WERI-Rb-1 (cell line): ENCODE measurements around the gene SNF8.
A peak's percentile ranks its signal among the peaks of the same experiment; 100 is the strongest.

Experiments
- DNase-seq: peaks from one replicate; pipeline ENCODE4 v3.0.0-alpha.2; 2020
- H3K27ac ChIP-seq: fragments of 250-450 bp; sonication (Bioruptor Pico); 2 replicates; pipeline ENCODE4 v1.5.1; 2020; ENCODE audit warnings: mild to moderate bottlenecking, moderate library complexity
- H3K27me3 ChIP-seq: fragments of 250-450 bp; sonication (Bioruptor Pico); 2 replicates; pipeline ENCODE4 v1.5.1; 2021; ENCODE audit warnings: mild to moderate bottlenecking, low read depth, moderate library complexity; ENCODE audit not compliant: insufficient read depth, severe bottlenecking
- H3K36me3 ChIP-seq: fragments of 250-450 bp; sonication (Bioruptor Pico); 2 replicates; pipeline ENCODE4 v1.5.1; 2020; ENCODE audit warnings: mild to moderate bottlenecking, moderate library complexity
- H3K4me3 ChIP-seq: 2 replicates; pipeline ENCODE4 v1.5.1; 2011; ENCODE audit warnings: low read depth, mild to moderate bottlenecking, control low read depth, low read length
- H3K9me3 ChIP-seq: fragments of 250-450 bp; sonication (Bioruptor Pico); 2 replicates; pipeline ENCODE4 v1.5.1; 2021; ENCODE audit warnings: mild to moderate bottlenecking, moderate library complexity; ENCODE audit not compliant: severe bottlenecking
- TF ChIP-seq, protein P1 (sequence below): IDR thresholded peaks from 2 replicates; pipeline ENCODE4 v1.5.1; 2011; ENCODE audit warnings: low read depth, mild to moderate bottlenecking, control low read depth, inconsistent platforms, low read length

SNF8 gene

GRCh38 chr17:48970224-48970623 lies 25.6 kb upstream of the SNF8 start:
- TF ChIP-seq, protein P1, sequence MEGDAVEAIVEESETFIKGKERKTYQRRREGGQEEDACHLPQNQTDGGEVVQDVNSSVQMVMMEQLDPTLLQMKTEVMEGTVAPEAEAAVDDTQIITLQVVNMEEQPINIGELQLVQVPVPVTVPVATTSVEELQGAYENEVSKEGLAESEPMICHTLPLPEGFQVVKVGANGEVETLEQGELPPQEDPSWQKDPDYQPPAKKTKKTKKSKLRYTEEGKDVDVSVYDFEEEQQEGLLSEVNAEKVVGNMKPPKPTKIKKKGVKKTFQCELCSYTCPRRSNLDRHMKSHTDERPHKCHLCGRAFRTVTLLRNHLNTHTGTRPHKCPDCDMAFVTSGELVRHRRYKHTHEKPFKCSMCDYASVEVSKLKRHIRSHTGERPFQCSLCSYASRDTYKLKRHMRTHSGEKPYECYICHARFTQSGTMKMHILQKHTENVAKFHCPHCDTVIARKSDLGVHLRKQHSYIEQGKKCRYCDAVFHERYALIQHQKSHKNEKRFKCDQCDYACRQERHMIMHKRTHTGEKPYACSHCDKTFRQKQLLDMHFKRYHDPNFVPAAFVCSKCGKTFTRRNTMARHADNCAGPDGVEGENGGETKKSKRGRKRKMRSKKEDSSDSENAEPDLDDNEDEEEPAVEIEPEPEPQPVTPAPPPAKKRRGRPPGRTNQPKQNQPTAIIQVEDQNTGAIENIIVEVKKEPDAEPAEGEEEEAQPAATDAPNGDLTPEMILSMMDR = no peak
- Histone ChIP-seq H3K27ac (peak overlapping the region; percentile 94), H3K9me3 (no peaks in the 10 kb centered on the region), H3K4me3 (no peak overlapping the region), H3K36me3 (no peaks in the 10 kb centered on the region), H3K27me3 (no peaks in the 10 kb centered on the region)
- peak; percentile 53 for DNase-seq

DNA sequence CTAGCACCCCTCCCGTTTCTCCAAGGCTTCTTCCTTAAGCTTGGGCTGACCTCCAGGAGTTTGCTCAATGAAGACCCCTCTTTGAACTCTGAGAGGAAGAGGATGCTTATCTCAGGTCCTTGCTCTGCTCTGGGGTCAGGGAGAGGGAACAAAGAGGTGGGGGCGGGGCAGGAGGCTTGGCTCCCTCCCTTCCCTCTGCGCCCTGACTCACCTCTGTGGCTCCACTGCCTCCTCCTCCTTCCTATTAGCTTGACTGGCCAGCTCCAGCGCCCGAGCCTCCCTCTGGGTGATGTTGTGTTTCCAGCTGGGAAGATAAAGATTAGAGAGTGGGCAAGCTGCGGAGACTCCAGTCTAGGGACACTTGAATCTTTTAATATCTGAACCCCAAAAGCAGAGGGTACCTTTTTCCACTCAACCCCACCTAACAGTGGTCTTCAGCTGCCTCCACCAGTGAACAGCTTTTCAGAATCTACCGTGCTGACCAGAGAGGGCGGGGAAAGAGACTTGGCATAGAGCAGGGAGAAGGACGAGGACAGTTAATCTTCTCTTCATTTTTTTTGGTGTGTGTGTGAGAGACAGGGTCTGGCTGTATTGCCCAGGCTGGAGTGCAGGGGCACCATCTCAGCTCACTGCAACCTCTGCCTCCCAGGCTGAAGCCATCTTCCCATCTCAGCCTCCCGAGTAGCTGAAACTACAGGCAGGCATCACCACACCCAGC lies 17.0 kb upstream of the SNF8 start:
- peak overlapping the region; percentile 31 for H3K4me3 ChIP-seq
- no peaks in the 10 kb centered on the region for H3K9me3 ChIP-seq
- peak overlapping the region; percentile 74 for H3K27ac ChIP-seq
- H3K27me3 ChIP-seq = no peaks in the 10 kb centered on the region
- peak; percentile 89 for DNase-seq
- no peaks in the 10 kb centered on the region for H3K36me3 ChIP-seq
- TF ChIP-seq, protein P1 = no peak

DNA sequence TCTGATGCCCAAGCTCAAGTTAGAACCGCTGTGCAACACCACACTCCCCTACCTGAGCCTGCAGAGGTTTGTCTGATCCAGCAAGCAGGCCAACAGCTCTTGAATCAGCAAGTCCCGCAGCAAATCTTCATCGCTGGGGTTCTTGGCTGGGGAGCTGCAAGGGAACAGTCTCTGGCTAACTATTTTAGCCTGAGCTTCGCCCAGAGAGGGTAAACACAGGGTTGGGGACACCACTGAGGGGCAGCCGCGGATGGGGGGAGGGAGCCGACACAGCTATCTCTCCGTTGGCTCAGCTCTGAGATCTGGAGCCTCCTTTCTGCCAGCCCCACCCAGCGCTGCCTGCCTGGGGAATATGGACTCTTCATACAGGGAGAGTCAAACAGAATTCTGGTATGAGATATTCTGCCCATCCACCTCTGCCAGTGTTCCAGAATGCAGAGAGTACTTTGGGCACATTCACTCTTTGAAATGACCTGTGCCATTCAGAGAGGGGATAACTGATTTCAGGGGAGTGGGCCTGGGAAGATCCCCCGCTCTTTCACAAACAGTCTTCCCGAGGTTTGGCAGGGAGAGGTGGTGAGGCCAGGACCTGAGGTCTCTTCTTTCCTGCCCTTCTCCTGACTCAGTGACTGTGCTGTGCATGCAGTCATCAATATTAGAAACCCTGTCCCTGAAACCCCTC lies 16.3 kb upstream of the SNF8 start:
- Histone ChIP-seq H3K9me3 (no peaks in the 10 kb centered on the region), H3K36me3 (no peaks in the 10 kb centered on the region), H3K4me3 (peak overlapping the region; percentile 31), H3K27me3 (no peaks in the 10 kb centered on the region), H3K27ac (peak overlapping the region; percentile 74)
- TF ChIP-seq, protein P1 = no peak
- DNase-seq = peak; percentile 84

DNA sequence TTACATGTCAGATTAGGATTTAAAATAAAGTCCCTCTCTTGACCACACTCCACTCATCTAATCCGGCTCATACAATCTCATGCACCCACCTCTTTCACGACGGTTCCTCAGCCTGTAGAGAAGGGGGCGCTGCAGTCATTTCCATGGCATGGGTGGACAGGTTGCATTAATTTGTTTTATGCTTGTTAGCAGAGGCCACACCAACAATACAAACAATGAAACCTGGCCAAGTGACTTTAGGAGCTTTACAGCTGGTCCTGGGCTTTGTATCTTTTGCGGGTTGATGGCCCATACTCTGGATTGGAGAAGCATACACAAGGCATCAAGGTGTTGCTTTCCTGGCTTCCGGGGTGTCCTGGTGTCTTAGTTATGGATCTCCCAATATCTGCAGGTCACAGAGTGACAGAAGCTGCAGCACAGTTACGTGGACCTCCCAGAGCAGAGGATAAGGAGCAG lies 9.7 kb upstream of the SNF8 start:
- peak; percentile 94 for DNase-seq

DNA sequence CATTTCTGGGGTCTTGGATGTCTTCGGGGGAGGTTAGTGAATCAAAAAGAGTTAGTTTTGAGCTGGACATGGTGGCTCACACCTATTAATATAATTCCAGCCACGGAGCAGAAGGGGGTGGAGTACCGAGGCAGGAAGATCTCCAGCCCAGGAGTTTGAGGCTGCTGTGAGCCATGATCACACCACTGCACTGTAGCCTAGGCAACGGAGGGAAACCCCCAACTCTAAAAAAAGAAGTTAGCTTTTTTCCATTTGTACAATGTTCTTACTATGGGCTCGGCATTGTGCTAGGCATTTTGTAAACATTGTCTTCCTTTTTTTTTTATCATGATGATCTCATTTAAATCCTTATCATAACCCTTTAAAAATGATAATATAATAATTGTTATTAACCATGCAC lies 8.3 kb upstream of the SNF8 start:
- Histone ChIP-seq H3K9me3 (no peaks in the 10 kb centered on the region), H3K36me3 (no peaks in the 10 kb centered on the region), H3K27ac (no peak overlapping the region), H3K27me3 (no peaks in the 10 kb centered on the region), H3K4me3 (no peak overlapping the region)
- no peak for DNase-seq
- TF ChIP-seq, protein P1 = no peak

More for the DNA sequence above, 9.7 kb upstream of the SNF8 start:
- Histone ChIP-seq H3K27ac (peak overlapping the region; percentile 42), H3K27me3 (no peaks in the 10 kb centered on the region), H3K36me3 (no peaks in the 10 kb centered on the region), H3K9me3 (no peaks in the 10 kb centered on the region), H3K4me3 (peak overlapping the region; percentile 11; the same call in 1 of the 2 replicates)
- TF ChIP-seq, protein P1 = peak; percentile 85
